Small intestine (tissue), 7 donors: Measurements from ENCODE around the gene CHST8. TPM values are rescaled to one million over a fixed set of nuclear protein-coding genes. Genes with fewer than 3 reads are reported as not detected.

Source experiments
- DNase-seq, 2 donors: peaks; one replicate each; pipeline versions ENCODE4 v3.0.0 to v3.0.0-alpha.2; 2013
- FAIRE-seq: peaks from 2 replicates; lab custom pipeline; 2012; peaks lifted over from hg19 to GRCh38; lab: Jason Lieb, UNC
- H3K27ac ChIP-seq, 3 donors: one replicate each; pipeline ENCODE4 v1.5.1; 2013; ENCODE audit warnings: low read length in 2 of 3, mild to moderate bottlenecking in 2 of 3, control low read depth in 1 of 3, inconsistent platforms in 1 of 3, low read depth in 1 of 3, moderate library complexity in 1 of 3
- H3K27me3 ChIP-seq, 3 donors: one replicate each; pipeline ENCODE4 v1.6.1; 2013; ENCODE audit warnings: low read length in 3 of 3, inconsistent platforms in 1 of 3; ENCODE audit not compliant: control insufficient read depth in 3 of 3, insufficient read depth in 3 of 3
- H3K36me3 ChIP-seq, 3 donors: one replicate each; pipeline ENCODE4 v1.6.1; 2013; ENCODE audit warnings: low read length in 3 of 3, inconsistent platforms in 1 of 3, low read depth in 1 of 3, mild to moderate bottlenecking in 1 of 3, moderate library complexity in 1 of 3; ENCODE audit not compliant: control insufficient read depth in 3 of 3, insufficient read depth in 2 of 3
- H3K4me1 ChIP-seq, 3 donors: one replicate each; pipeline ENCODE4 v1.6.1; 2013; ENCODE audit warnings: low read length in 2 of 3, inconsistent platforms in 1 of 3, low read depth in 1 of 3, mild to moderate bottlenecking in 1 of 3, moderate library complexity in 1 of 3; ENCODE audit not compliant: control insufficient read depth in 3 of 3, insufficient read depth in 2 of 3
- H3K4me3 ChIP-seq, 3 donors: one replicate each; pipeline ENCODE4 v1.5.1; 2013; ENCODE audit warnings: low read length in 3 of 3, control low read depth in 1 of 3, inconsistent platforms in 1 of 3, low read depth in 1 of 3, mild to moderate bottlenecking in 1 of 3, moderate library complexity in 1 of 3
- H3K9me3 ChIP-seq, 2 donors: one replicate each; pipeline ENCODE4 v1.6.1; 2013; ENCODE audit warnings: low read depth in 1 of 2, low read length in 1 of 2; ENCODE audit not compliant: control insufficient read depth in 2 of 2, insufficient read depth in 1 of 2
- WGBS, 3 donors: extraction: QIAGEN DNeasy Blood & Tissue Kit; methylation state at CpG; one replicate each; pipeline ENCODE4 v1.1.7; 2013; 5-methylcytosine and 5-hydroxymethylcytosine counted together
- polyA plus RNA-seq, 4 donors: library from polyadenylated mRNA; stranded (reverse) in 3 of 4; unstranded in 1 of 4; fragments of 200-250 nt in 3 of 4; fragments of 120-200 nt in 1 of 4; gene quantifications; one replicate each; pipeline versions ENCODE4 v1.2.1 to v1.2.3, GENCODE V29; 2013
- donor health status: healthy with polysubstance abuse.
- donor health status: control.
- donor health status: control.
- donor health status: Bipolar disorder and iron deficiency.
- donor health status: healthy.

CHST8 gene
- polyA plus RNA-seq, 4 donors: 0.21 to 0.54 TPM; not detected in 2

DNA sequence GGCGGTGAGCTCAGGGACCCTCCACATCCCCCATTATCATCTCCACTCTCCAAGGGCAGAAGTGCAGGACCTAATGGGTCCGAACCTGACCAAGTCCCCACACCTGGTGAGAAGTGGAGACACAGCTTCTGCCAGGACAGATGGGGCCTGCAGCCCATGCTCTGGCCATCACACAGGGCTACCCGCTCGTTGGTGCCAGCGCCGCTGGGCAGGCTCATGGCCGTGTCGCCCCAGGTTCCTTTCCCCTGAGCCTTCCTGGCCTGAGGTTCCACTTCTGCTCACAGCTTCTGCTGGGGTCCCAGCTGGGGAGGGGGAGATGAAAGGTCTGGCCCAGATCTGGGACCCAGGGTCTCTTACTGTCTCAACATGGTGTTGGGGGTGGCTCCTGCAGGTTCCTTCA, 126.5 kb downstream of the CHST8 start:
- H3K4me1 ChIP-seq: no peaks in the 10 kb centered on the region
- WGBS, 3 donors: 88 to 95% (median 92%) methylated on average over 8 of the region's 8 CpGs
- no peak overlapping the region for H3K27ac ChIP-seq
- FAIRE-seq (no peak), DNase-seq (no peak)
- no peaks in the 10 kb centered on the region for H3K9me3 ChIP-seq
- no peaks in the 10 kb centered on the region for H3K27me3 ChIP-seq
- no peak overlapping the region for H3K4me3 ChIP-seq
- no peaks in the 10 kb centered on the region for H3K36me3 ChIP-seq

GRCh38 chr19:33749016-33749415, 127.3 kb downstream of the CHST8 start:
- Histone ChIP-seq H3K36me3 (no peaks in the 10 kb centered on the region), H3K4me1 (no peaks in the 10 kb centered on the region), H3K4me3 (no peak overlapping the region), H3K9me3 (no peaks in the 10 kb centered on the region), H3K27ac (no peak overlapping the region), H3K27me3 (no peaks in the 10 kb centered on the region)
- 46 to 77% (median 56%) methylated on average over 3 of the region's 3 CpGs for WGBS, 3 donors
- no peak for DNase-seq
- FAIRE-seq: no peak

- Histone ChIP-seq H3K27ac (no peak overlapping the region), H3K27me3 (no peaks in the 10 kb centered on the region), H3K9me3 (no peaks in the 10 kb centered on the region), H3K4me1 (no peaks in the 10 kb centered on the region), H3K4me3 (no peak overlapping the region), H3K36me3 (no peaks in the 10 kb centered on the region)
- WGBS, 3 donors: 79 to 86% (median 82%) methylated on average over 12 of the region's 12 CpGs
- DNase-seq: no peak
- no peak for FAIRE-seq
Observed at GRCh38 chr19:33749619-33750175, 127.9 kb downstream of the CHST8 start.

DNA sequence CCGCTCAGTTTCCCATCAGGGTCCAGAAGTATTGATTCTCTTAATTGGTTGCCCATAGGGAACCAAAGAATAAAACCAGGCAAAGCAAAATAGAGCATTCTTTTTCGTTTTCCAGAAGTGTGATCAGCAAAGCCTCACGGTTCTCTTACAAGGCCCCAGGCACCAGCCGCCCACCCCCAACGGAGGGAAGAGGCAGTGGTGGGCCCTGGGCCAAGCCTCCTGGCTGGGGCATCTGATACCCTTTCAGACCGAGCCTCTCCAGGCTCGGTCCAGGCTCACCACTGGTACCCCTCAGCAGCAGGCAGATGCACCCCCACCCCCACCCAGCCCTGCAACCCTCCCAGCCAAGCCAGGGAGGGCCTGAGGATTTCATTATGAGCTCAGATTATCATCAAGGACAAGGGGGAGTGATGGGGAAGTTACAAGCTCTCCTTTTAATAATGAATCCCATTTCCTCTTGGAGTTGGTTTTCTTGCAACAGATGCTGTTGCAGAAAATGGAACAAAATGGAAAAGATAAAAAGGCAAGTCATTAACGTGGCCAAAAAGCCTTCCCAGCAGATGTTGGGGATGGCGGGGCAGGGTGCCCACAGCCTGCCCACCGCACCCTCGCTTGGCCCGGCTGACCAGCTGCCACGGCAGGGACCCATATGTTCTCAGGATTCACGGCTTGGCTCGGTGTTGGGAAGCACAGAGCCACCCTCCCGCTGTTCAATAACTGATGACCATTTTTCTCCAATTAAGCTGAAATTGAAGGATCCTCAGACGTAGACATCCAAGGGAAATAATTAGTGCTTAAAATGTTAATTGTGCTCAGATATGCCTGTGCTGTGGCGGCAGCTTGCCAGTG, 129.1 kb downstream of the CHST8 start:
- H3K4me1 ChIP-seq: no peaks in the 10 kb centered on the region
- 71 to 76% (median 74%) methylated on average over 18 of the region's 18 CpGs for whole genome bisulfite sequencing, 3 donors
- H3K4me3 ChIP-seq: no peak overlapping the region
- no peaks in the 10 kb centered on the region for H3K9me3 ChIP-seq
- no peak for FAIRE-seq
- no peaks in the 10 kb centered on the region for H3K27me3 ChIP-seq
- H3K36me3 ChIP-seq: no peaks in the 10 kb centered on the region
- no peak for DNase-seq
- H3K27ac ChIP-seq: no peak overlapping the region

- H3K27ac ChIP-seq: no peak overlapping the region
- no peaks in the 10 kb centered on the region for H3K4me1 ChIP-seq
- DNase-seq (no peak), FAIRE-seq (no peak)
- no peaks in the 10 kb centered on the region for H3K36me3 ChIP-seq
- 64 to 78% (median 64%) methylated on average over 5 of the region's 5 CpGs for WGBS, 3 donors
- H3K9me3 ChIP-seq: no peaks in the 10 kb centered on the region
- no peak overlapping the region for H3K4me3 ChIP-seq
- H3K27me3 ChIP-seq: no peaks in the 10 kb centered on the region
Observed at GRCh38 chr19:33751436-33751770, 129.7 kb downstream of the CHST8 start.

DNA sequence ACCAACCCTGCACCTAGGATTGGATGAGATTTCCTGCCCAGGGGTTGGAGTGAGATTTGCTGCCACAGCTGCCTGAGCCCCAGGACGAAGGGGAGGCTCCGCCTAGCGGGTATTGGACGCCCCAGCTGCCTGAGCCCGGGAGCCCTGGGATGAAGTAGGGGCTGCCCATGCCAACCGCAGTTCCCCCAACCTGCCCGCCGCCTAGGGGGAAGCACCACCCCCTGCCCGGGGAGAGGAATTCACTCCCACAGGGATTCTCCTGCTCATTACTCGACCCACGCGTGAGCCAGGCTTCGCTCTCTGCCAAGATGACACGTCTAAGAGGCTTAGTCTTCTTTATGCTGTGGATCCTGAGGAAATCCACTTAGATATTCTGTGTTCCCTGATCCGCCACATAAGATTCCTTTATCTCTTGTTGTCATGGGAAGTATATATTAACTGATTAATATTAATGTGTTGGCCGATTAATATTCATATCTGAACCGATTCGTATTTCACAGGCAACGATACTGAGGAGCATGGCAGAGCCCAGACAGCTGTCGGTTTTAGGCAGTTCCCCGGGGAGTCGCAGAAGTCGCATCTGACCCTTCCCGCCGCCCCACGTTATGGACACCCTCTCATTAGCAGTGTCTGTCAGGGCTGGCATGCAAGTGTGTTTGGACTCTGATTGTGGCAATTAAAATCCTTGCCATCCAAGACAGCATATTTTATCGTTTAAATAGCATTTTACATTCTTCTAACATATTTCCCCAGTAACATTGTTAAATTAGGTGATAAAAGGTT, 130.5 kb downstream of the CHST8 start:
- DNase-seq (no peak), FAIRE-seq (no peak)
- H3K27ac ChIP-seq: no peak overlapping the region
- no peaks in the 10 kb centered on the region for H3K36me3 ChIP-seq
- H3K4me3 ChIP-seq: no peak overlapping the region
- no peaks in the 10 kb centered on the region for H3K27me3 ChIP-seq
- WGBS, 3 donors: 69 to 75% (median 70%) methylated on average over 27 of the region's 27 CpGs
- no peaks in the 10 kb centered on the region for H3K4me1 ChIP-seq
- no peaks in the 10 kb centered on the region for H3K9me3 ChIP-seq

GRCh38 chr19:33752945-33753344, 131.2 kb downstream of the CHST8 start:
- DNase-seq (no peak), FAIRE-seq (no peak)
- 68 to 80% (median 79%) methylated on average over 5 to 6 of the region's 6 CpGs for WGBS, 3 donors
- Histone ChIP-seq H3K4me1 (no peaks in the 10 kb centered on the region), H3K36me3 (no peaks in the 10 kb centered on the region), H3K4me3 (no peak overlapping the region), H3K27ac (no peak overlapping the region), H3K27me3 (no peaks in the 10 kb centered on the region), H3K9me3 (no peaks in the 10 kb centered on the region)

- H3K27ac ChIP-seq: no peak overlapping the region
- no peaks in the 10 kb centered on the region for H3K9me3 ChIP-seq
- no peaks in the 10 kb centered on the region for H3K27me3 ChIP-seq
- no peaks in the 10 kb centered on the region for H3K4me1 ChIP-seq
- H3K4me3 ChIP-seq: no peak overlapping the region
- DNase-seq: no peak
- WGBS, 3 donors: 60 to 76% (median 60%) methylated on average over 7 of the region's 7 CpGs
- FAIRE-seq: no peak
- no peaks in the 10 kb centered on the region for H3K36me3 ChIP-seq
Observed at GRCh38 chr19:33754361-33754760, 132.6 kb downstream of the CHST8 start.
